Fibroblast of peridontal ligament (primary cell): ENCODE results near the gene SH2B3.
"Not testable (repeated sequence)": the region's sequence is repeated elsewhere in the genome, so short reads cannot be mapped to it uniquely, and the experiment has no call there.

Experiments
- DNase-seq: peaks from one replicate; pipeline ENCODE4 v3.0.0-alpha.2; 2010; ENCODE audit errors: extremely low read depth

The SH2B3 gene

DNA sequence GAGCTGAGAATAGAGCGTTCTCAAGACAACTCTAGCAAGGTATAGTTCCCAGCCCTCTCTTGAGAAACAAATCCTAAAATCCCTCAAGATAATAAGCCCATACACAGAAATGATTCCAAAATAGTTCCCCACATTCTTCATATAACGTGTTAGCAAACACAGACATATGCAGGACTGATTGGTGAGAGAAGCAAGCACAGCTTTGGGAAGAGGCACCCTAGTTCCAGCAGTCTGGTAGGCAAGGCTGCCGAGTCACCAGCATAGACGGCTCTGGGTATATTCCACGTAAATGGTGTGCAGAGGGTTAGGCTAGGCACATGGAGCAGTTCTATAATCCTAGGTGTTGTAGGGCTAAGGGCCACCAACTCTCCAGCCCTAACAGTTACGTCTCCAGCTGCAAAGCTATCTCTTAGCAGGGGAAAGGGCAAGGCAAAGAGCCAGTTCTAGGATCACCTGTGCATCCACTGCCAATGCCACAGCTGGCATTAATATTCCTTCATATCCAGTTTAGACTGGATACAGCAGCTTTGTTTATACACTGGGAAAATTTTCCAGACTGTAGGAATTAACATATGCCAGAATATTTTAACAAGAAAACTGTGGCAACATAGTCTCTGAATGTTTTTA is 52.9 kb downstream of the SH2B3 start:
- DNase-seq, result peak; percentile 30

DNA sequence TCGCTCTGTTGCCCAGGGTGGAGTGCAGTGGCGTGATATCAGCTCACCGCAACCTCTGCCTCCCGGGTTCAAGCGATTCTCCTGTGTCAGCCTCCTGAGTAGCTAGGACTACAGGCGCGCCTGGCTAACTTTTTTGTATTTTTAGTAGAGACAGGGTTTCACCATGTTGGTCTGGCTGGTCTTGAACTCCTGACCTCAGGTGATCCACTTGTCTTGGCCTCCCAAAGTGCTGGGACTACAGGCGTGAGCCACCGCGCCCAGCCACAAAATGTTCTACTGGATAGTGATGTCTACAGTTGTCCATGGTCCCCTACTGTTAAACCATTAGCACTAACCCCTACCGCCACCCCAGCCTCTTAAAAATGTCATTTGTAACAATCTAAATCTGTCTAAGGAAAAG is 54.4 kb downstream of the SH2B3 start:
- not testable (repeated sequence) for DNase-seq

DNA sequence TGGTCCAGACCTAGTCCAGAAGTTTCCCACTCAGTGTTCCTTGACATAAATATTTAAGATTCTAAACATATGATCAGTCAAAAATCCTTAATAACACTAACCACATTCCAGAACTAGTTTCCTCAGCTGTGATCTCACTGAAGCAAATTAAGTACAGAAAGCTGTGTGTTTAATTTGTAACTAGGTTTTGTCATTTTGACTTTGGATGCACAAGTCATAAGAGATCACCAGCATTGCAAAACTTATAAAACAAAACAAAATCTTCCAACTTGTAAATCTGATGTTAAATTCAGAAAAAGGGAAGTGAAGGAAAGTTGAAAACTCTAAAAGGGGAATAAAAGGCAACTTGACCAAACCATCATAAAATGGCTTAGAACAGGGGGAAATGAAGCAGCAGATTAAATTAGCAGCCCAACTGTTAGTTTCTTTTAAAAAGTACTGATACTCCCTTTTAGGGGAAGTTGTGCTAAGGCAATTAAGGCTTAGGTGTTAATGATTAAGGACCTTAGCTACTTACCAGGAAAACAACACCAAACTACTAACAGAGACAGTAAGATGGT is 56.6 kb downstream of the SH2B3 start:
- peak; percentile 98 for DNase-seq

DNA sequence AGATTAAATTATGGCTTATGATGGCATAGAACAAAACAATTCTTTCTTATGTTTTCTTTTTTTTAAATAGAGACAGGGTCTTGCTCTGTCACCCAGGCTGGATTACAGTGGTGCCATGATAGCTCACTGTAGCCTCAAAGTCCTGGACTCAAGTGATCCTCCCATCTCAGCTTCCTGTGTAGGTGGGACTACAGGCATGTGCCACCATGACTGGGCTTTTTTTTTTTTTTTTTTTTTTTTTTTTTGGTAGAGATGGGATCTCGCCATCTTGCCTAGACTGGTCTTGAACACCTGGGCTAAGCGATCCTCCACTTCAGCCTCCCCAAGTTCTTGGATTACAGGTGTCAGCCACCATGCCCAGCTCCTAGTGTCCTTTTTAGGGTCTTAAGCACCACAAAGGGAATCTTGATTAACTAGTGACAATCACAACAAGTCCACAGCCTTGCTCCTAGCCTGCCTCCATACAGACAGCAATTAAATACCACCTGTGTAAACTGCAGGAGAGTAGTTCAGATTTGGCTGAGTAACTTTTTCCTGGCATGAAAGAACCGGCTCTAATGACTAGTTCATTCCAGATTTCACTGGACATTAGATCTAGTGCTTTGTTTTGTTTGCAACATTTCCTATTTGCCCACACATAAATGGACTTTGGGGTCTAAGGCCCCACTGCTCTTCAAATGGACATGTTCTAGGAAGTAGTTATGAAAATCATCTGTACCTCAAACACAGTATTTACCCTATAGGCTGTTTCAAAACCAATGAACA is 61.6 kb downstream of the SH2B3 start:
- peak; percentile 20 for DNase-seq

DNA sequence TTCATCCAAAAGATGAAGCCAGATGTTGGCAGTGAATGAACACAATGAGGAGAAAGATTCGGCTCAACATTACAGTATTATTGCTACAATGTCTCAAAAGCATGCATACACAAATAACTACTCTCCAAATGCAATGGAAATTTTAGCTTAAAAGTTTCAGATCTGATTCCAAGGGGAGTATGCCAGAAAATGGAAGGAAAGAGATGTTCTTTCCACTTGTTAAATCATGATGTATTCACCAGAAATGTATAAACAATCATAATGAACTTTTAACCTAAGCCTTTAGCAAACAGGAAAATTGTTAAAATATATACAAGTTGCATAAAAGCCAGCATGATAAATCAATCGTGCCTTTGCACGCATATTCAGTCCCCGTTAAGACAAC is 62.1 kb downstream of the SH2B3 start:
- DNase-seq, result peak; percentile 97

DNA sequence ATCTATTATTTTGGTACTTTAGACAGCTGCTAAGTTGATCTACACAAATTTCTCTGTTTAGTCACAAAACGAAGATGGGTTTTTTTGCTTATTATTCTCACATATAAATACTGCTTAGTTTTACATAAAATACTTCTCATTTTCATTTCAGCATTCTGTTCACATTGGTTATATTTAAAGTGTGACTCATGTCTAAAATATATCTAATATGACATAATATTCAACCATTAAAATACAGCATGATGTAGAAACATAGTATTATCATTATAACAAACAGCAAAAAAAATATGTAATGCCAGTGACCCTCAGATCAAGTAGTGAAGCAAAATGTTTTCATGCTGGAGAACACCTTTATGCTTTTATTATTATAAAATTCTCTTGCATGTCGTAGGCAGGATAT is 63.7 kb downstream of the SH2B3 start:
- DNase-seq, result peak; percentile 69

DNA sequence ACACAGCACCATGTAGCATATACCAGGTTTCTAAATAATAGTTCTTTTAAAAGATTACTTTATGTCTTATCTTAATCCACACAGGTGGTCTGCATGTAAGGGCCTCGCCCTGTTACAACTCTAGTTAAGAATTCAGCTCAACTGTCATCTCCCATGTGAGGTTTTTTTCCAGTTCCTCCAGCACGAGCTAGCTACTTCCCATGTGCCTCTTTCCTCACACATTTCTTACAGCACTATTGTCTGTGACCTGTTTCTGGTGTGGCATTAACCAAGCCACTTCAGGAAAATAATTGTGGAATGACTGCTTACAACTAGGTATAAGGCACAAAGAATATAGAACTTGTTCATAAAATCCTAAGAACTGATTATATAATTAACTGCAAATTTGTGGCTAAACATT is 65.5 kb downstream of the SH2B3 start:
- DNase-seq, result no peak

DNA sequence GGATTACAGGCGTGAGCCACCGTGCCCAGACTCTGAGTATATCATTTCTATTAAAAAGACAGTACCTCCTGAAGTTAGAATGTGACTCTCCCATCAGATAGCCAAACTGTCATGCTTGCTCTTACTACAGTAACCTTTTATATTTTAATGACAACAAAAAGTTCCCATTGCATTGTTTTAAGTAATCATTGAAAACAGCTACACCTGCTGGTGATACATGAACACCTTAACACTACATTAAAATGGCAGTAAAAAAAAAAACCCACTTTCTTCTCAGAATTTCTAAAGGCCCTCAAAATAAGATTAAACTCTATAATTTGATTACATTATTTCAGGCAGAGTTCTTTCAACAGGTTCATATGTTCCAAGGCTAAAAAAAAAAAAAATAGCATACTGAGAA is 76.7 kb downstream of the SH2B3 start:
- no peak for DNase-seq

DNA sequence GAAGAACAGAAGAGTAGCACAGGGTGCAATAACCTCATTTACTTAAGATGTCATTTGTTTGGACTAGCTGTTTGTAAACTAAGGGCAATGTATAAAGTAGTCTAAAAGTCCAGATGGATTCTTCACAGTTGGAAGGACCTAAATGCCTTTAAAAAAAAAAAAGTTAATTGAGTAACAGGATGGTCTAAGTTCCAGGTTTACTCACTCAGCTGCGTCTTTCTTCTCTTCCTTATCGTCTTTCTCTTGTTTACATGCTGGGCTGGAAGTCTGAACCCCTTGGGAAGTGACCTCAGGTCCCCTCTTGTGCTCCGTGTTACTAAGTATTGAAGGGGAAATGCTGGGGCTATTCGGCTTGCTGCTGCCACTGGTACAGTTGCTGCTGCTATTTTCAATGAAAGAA is 82.5 kb downstream of the SH2B3 start:
- peak; percentile 19 for DNase-seq

DNA sequence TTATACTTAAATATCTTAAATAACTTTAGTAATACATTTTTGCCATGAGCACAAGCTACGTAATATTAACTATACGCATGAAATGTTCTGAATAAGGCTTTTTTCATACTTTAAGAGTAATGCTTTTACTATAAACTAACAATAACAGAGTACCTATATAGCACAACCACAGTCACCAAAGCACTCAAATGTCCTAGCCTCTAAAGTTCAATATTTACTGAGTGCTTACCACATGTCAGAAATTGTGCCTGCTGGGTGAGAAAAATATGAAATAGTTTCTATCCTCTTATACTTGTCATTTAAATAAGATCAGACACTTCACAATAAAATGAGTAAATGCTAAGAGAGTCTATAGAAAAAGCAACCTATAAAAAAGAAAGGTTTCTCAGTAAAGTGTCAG is 83.1 kb downstream of the SH2B3 start:
- no peak for DNase-seq

DNA sequence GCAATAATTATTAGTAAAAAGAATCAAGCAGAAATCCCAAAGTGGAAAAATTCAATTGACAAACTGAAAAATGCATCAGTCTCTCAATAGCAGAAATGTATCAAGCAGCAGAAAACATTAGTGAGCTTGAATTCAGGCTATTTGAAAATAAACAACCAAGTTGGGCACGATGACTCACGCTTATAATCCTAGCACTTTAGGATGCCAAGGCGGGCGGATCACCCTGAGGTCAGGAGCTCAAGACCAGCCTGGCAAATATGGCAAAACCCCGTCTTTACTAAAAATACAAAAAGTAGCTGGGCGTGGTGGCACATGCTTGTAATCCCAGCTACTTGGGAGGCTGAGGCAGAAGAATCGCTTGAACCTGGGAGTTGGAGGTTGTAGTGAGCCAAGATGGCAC is 87.3 kb downstream of the SH2B3 start:
- peak; percentile 72 for DNase-seq

DNA sequence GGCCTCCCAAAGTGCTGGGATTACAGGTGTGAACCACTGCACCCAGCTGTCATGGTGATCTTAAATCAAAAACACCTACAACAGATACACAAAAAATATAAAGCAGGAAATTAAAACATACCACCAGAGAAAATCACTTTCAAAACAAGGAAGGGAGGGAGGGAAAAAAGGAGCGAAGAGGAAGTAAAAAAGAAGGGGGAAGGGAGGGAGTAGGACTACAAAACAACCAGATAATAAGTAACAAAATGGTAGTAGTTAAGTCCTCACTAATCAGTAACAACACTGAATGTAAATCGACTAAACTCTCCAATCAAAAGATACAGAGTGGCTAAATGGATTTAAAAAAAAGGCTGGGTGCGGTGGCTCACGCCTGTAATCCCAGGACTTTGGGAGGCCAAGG is 89.0 kb downstream of the SH2B3 start:
- no peak for DNase-seq
